Bone marrow (tissue), 2 donors: Measurements from ENCODE around the gene HCRTR1.

Source experiments
- DNase-seq, 2 donors: peaks; one replicate each; lab custom pipeline; 2025; lab: John Stamatoyannopoulos, UW

HCRTR1 gene

GRCh38 chr1:31617218-31617915 is at the start of gene HCRTR1:
TSS of gene HCRTR1 (plus strand) at chr1:31617689. CDS start at chr1:31619193, 1,504 bp downstream.
- no peak for DNase-seq

GRCh38 chr1:31567956-31568570 is 49.4 kb upstream of the HCRTR1 start:
- DNase-seq: no peak

- DNase-seq: no peak
Measured at GRCh38 chr1:31568895-31569595, 48.4 kb upstream of the HCRTR1 start.

GRCh38 chr1:31569596-31570173 is 47.8 kb upstream of the HCRTR1 start:
- no peak for DNase-seq

- DNase-seq: no peak
Measured at GRCh38 chr1:31570228-31570627, 47.3 kb upstream of the HCRTR1 start.

GRCh38 chr1:31570906-31571305 is 46.6 kb upstream of the HCRTR1 start:
- no peak for DNase-seq

GRCh38 chr1:31571340-31572295 is 45.9 kb upstream of the HCRTR1 start:
- DNase-seq: peak in 1 of 2 donors; percentile 4

- no peak for DNase-seq
Measured at GRCh38 chr1:31572323-31573104, 45.0 kb upstream of the HCRTR1 start.

- DNase-seq: no peak
Measured at GRCh38 chr1:31573261-31573660, 44.2 kb upstream of the HCRTR1 start.

GRCh38 chr1:31574749-31575368 is 42.6 kb upstream of the HCRTR1 start:
- no peak for DNase-seq

- no peak for DNase-seq
Measured at GRCh38 chr1:31575369-31576140, 41.9 kb upstream of the HCRTR1 start.

GRCh38 chr1:31576201-31576669 is 41.3 kb upstream of the HCRTR1 start, which contains the start of gene TINAGL1:
TSS of gene TINAGL1 (plus strand) at chr1:31576515. CDS start at chr1:31577149, 634 bp downstream.
- no peak for DNase-seq

GRCh38 chr1:31576743-31577455 is 40.6 kb upstream of the HCRTR1 start:
- no peak for DNase-seq

- DNase-seq: no peak
Measured at GRCh38 chr1:31577515-31578192, 39.8 kb upstream of the HCRTR1 start.

GRCh38 chr1:31579374-31579773 is 38.1 kb upstream of the HCRTR1 start:
- no peak for DNase-seq

GRCh38 chr1:31580513-31580870 is 37.0 kb upstream of the HCRTR1 start:
- DNase-seq: no peak

- DNase-seq: no peak
Measured at GRCh38 chr1:31580891-31581603, 36.4 kb upstream of the HCRTR1 start.
